Mucosa of stomach (tissue), 1 donor: ENCODE results near the gene DHRSX.
"Not testable (repeated sequence)": the region's sequence is repeated elsewhere in the genome, so short reads cannot be mapped to it uniquely, and the experiment has no call there.

Source experiments
- H3K27me3 ChIP-seq: one replicate; pipeline ENCODE4 v1.7.0; 2013; ENCODE audit warnings: mild to moderate bottlenecking, low read length; ENCODE audit not compliant: control insufficient read depth, insufficient read depth
- H3K36me3 ChIP-seq: one replicate; pipeline ENCODE4 v1.7.0; 2013; ENCODE audit warnings: low read length; ENCODE audit not compliant: control insufficient read depth, insufficient read depth
- H3K4me1 ChIP-seq: one replicate; pipeline ENCODE4 v1.7.0; 2013; ENCODE audit warnings: mild to moderate bottlenecking, low read length; ENCODE audit not compliant: control insufficient read depth, insufficient read depth
- H3K4me3 ChIP-seq: one replicate; pipeline ENCODE4 v1.7.0; 2013; ENCODE audit warnings: low read length
- H3K9ac ChIP-seq: one replicate; pipeline ENCODE4 v1.7.0; 2013; ENCODE audit warnings: mild to moderate bottlenecking, low read length, moderate library complexity
- H3K9me3 ChIP-seq: one replicate; pipeline ENCODE4 v1.7.0; 2013; ENCODE audit warnings: mild to moderate bottlenecking, low read length, moderate library complexity; ENCODE audit not compliant: control insufficient read depth
- donor health status: Pancreatic carcinoma.

The DHRSX gene

DNA sequence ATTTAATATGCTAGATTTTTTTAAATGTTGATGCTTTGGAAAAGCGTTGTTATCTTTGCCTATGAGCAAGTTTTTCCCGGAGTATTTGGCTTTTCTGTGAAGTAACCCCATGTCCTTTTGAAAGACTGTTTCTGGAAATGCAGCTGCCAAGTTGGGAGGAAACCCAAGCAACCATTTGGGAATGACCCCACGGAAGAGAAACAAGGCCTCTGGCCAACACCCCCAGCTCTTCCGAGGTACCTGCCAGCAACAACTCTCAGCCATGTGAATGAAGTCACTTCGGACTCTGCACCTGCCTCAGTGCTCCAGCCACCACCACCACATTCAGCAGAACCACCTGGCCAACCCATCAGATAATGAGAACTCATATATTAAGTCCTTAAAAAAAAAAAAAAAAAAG is 36.2 kb upstream of the DHRSX start:
- no peaks in the 10 kb centered on the region for H3K36me3 ChIP-seq

DNA sequence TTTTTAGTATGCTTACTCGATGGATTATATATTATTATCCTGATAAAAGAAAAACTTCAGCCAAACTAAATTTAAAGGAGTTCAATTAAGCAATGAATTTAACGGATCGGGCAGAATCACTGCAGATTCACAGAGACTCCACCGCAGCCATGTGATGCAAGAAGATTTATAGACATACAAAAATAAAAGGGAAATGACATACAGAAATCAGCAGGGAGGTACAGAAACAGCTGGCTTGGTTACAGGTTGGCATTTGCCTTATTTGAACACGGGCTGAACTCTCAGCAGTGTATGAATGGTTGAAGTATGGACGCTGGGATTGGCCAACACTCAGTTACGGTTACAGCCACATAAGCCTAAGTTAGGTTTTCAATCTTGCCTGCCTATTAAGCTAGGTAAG is 35.4 kb upstream of the DHRSX start:
- no peaks in the 10 kb centered on the region for H3K4me1 ChIP-seq
- H3K36me3 ChIP-seq, result no peaks in the 10 kb centered on the region
- no peaks in the 10 kb centered on the region for H3K27me3 ChIP-seq
- no peak overlapping the region for H3K4me3 ChIP-seq
- H3K9ac ChIP-seq, result no peak overlapping the region
- H3K9me3 ChIP-seq, result no peaks in the 10 kb centered on the region

More for the DNA sequence above, 36.2 kb upstream of the DHRSX start:
- Histone ChIP-seq H3K27me3 (no peaks in the 10 kb centered on the region), H3K9me3 (no peaks in the 10 kb centered on the region), H3K4me3 (no peak overlapping the region), H3K9ac (no peak overlapping the region), H3K4me1 (no peaks in the 10 kb centered on the region)

DNA sequence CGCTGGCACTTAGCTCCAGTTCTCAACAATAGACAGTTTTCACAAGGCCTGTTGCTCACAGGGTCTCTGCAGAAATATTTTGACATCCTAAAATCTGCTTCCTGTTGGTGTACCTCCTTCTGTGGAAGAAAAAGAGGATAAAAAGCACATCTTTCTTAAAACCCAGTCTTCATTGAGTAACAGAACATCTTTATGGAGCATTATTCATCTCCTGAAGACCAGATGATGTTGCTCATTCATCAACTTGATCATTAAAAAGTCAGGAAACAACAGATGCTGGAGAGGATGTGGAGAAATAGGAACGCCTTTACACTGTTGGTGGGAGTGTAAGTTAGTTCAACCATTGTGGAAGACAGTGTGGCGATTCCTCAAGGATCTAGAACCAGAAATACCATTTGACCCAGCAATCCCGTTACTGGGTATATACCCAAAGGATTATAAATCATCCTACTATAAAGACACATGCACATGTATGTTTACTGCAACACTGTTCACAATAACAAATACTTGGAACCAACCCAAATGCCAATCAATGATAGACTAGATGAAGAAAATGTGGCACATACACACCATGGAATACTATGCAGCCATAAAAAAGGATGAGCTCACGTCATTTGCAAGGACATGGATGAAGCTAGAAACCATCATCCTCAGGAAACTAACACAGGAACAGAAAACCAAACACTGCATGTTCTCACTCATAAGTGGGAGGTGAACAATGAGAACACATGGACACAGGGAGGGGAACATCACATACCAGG is 33.7 kb upstream of the DHRSX start:
- H3K9me3 ChIP-seq, H3K4me1 ChIP-seq, H3K9ac ChIP-seq, H3K4me3 ChIP-seq, H3K27me3 ChIP-seq, H3K36me3 ChIP-seq: not testable (repeated sequence)

DNA sequence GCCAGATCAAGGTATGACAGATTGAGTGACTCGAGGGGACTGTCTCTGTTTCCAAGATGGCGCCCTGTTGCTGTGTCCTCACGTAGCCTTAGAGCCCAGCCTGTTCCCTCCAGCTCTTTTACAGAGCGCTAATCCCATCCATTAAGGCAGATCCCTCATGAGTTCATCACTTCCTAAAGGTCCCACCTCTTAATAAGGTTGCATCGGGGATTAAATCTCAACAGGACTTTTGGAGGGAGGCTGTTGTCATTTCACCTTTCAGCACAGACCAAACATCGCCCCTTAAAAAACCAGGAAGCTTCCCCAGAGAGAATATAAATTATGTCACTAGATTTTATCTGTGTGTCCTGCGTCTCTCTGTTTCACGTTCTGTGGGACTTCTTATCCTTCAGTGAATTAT is 32.6 kb upstream of the DHRSX start:
- no peak overlapping the region for H3K4me3 ChIP-seq
- no peaks in the 10 kb centered on the region for H3K4me1 ChIP-seq
- no peaks in the 10 kb centered on the region for H3K27me3 ChIP-seq
- no peaks in the 10 kb centered on the region for H3K36me3 ChIP-seq
- no peak overlapping the region for H3K9ac ChIP-seq
- H3K9me3 ChIP-seq, result no peaks in the 10 kb centered on the region

DNA sequence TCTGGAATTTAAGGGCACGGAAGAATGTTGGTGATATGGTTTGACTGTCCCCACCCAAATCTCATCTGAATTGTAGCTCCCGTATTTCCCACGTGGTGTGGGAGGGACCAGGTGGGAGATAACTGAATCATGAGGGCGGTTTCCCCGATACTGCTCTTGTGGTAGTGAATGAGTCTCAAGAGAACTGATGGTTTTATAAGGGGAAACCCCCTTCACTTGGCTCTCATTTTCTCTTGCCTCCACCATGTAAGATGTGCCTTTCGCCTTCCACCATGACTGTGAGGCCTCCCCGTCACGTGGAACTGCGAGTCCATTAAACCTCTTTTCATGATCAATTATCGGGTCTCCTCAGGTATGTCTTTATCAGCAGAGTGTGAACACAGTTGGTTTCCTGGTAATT is 25.6 kb upstream of the DHRSX start:
- H3K4me3 ChIP-seq, result no peak overlapping the region
- H3K27me3 ChIP-seq, result no peaks in the 10 kb centered on the region
- H3K4me1 ChIP-seq, result no peaks in the 10 kb centered on the region
- no peaks in the 10 kb centered on the region for H3K36me3 ChIP-seq
- H3K9ac ChIP-seq, result no peak overlapping the region
- no peaks in the 10 kb centered on the region for H3K9me3 ChIP-seq

GRCh38 chrX:2523911-2524310 is 23.1 kb upstream of the DHRSX start:
- Histone ChIP-seq H3K9ac (no peak overlapping the region), H3K9me3 (no peaks in the 10 kb centered on the region), H3K27me3 (no peaks in the 10 kb centered on the region), H3K36me3 (no peaks in the 10 kb centered on the region), H3K4me3 (no peak overlapping the region), H3K4me1 (no peaks in the 10 kb centered on the region)

DNA sequence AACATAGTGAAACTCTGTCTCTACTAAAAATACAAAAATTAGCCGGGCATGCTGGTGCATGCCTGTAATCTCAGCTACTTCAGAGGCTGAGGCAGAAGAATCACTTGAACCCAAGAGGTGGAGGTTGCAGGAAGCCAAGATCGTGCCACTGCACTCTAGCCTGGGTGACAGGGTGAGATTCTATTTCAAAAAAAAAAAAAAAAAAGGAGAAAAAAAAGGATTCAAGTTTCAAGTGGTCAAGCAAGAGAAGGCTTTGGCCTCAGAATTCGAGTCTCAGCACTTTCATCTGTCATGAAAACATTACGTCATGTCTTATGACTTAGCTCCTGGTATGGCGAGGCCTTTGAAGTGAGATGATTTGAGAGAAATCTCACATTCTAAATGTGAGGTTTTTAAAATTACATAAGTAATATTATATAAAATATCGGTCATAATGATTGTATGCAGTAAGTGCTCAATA is 21.2 kb upstream of the DHRSX start:
- no peak overlapping the region for H3K9ac ChIP-seq
- H3K4me1 ChIP-seq, result no peaks in the 10 kb centered on the region
- H3K9me3 ChIP-seq, result no peaks in the 10 kb centered on the region
- no peaks in the 10 kb centered on the region for H3K36me3 ChIP-seq
- H3K27me3 ChIP-seq, result no peaks in the 10 kb centered on the region
- H3K4me3 ChIP-seq, result no peak overlapping the region

GRCh38 chrX:2521092-2521926 is 20.5 kb upstream of the DHRSX start:
- Histone ChIP-seq H3K27me3 (no peaks in the 10 kb centered on the region), H3K9ac (no peak overlapping the region), H3K9me3 (no peaks in the 10 kb centered on the region), H3K4me1 (no peaks in the 10 kb centered on the region), H3K4me3 (no peak overlapping the region), H3K36me3 (no peaks in the 10 kb centered on the region)

DNA sequence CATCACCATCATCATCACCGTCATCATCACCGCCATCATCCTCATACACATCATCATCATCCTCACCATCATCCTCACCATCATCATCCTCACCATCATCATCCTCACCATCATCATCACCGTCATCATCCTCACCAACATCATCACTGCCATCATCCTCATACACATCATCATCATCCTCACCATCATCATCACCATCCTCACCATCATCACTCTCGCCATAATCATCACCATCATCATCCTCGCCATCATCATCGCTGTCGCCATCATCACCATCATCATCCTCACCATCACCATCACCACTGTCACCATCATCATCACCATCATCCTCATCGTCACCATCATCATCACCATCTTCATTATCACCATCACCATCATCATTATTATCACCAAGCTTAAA is 19.8 kb upstream of the DHRSX start:
- Histone ChIP-seq H3K36me3 (no peaks in the 10 kb centered on the region), H3K4me1 (no peaks in the 10 kb centered on the region), H3K9ac (no peak overlapping the region)

DNA sequence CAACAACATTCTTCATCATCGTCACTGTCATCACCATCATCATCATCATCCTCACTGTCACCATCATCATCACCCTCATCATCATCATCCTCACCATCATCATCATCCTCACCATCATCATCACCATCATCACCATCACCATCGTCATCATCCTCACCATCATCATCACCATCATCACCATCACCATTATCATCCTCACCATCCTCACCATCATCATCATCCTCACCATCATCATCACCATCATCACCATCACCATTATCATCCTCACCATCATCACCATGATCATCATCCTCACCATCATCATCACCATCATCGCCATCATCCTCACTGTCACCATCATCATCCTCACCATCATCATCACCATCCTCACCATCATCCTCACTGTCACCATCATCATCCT is 18.9 kb upstream of the DHRSX start:
- not testable (repeated sequence) for H3K27me3 ChIP-seq, H3K9ac ChIP-seq, H3K4me1 ChIP-seq, H3K4me3 ChIP-seq, H3K9me3 ChIP-seq, H3K36me3 ChIP-seq

More for the DNA sequence above, 19.8 kb upstream of the DHRSX start:
- H3K9me3 ChIP-seq, result no peaks in the 10 kb centered on the region
- peaks cover 5% of the 10 kb centered on the region for H3K27me3 ChIP-seq
- H3K4me3 ChIP-seq, result no peak overlapping the region

DNA sequence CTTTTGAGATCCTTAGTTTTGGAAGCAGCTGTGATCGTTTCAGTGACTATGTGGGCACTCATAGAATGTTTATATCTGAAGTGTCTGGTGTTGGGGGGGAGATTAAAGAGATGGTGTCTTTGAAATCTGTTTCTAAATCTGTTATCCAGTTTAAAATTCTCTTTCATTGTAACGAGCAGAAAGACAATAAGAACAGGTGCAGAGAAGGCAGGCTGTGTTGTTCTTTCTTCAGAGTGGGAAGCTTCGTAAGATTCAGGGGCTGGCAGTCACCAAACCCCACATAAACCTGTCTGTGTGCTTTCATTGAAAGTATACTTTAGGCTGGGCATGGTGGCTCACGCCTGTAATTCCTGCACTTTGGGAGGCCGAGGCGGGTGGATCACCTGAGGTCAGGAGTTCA is 16.3 kb upstream of the DHRSX start:
- Histone ChIP-seq H3K4me3 (no peak overlapping the region), H3K9ac (no peak overlapping the region), H3K4me1 (no peaks in the 10 kb centered on the region), H3K27me3 (peaks cover 5% of the 10 kb centered on the region), H3K36me3 (no peaks in the 10 kb centered on the region), H3K9me3 (no peaks in the 10 kb centered on the region)

DNA sequence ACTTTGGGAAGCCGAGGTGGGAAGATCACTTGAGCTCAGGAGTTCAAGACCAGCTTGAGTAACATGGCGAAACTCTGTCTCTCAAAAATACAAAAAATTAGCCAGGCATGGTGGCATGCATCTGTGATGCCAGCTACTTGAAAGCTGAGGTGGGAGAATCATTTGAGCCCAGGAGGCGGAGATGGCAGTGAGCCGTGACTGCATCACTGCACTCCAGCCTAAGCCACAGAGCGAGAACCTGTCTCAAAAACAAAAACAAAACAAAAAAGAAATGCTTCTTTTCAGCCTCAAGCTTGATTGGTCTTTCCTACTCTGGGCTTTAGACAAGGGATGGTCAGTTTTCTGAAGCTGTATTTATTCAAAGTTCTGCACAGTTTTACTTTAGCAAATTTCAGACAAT is 15.8 kb upstream of the DHRSX start:
- no peaks in the 10 kb centered on the region for H3K36me3 ChIP-seq
- H3K4me1 ChIP-seq, result no peaks in the 10 kb centered on the region
- H3K27me3 ChIP-seq, result peaks cover 5% of the 10 kb centered on the region
- no peaks in the 10 kb centered on the region for H3K9me3 ChIP-seq
- H3K9ac ChIP-seq, result no peak overlapping the region
- H3K4me3 ChIP-seq, result no peak overlapping the region
